DND-41 (cell line): ENCODE measurements around the gene FTO.

ENCODE experiments used
- CTCF ChIP-seq: IDR thresholded peaks from 2 replicates; pipeline ENCODE4 v1.5.1; 2012; ENCODE audit warnings: borderline replicate concordance, low read length, moderate library complexity, mild to moderate bottlenecking; ENCODE audit not compliant: poor library complexity, severe bottlenecking; ENCODE audit errors: extremely low read depth
- EZH2 ChIP-seq: IDR thresholded peaks from 3 replicates; pipeline ENCODE4 v1.6.1; 2012; ENCODE audit warnings: borderline replicate concordance, low read depth, mild to moderate bottlenecking, moderate library complexity, low read length, inconsistent platforms; ENCODE audit not compliant: severe bottlenecking

- TF ChIP-seq CTCF (no peak), EZH2 (no peak)
Measured at GRCh38 chr16:53840456-53840855, 136.5 kb downstream of the FTO start.
